ENCODE results near the gene DUSP10.

GRCh38 chr1:221758455-221758854, 16.6 kb upstream of the DUSP10 start:
- TF ChIP-seq CTCF (IDR thresholded peaks at IDR 0.05) (no peak), POLR2A (IDR thresholded peaks at IDR 0.05) (no peak)

Measured in Peyer's patch (tissue), 4 donors.